OCI-LY1 (cell line): Measurements from ENCODE around the gene LTBP2.

Experiments
- CTCF ChIP-seq: fragments of 200-600 bp; sonication (generic), shearing (Covaris generic); IDR thresholded peaks from 2 replicates; pipeline ENCODE4 v1.5.1; 2017; ENCODE audit warnings: mild to moderate bottlenecking, antibody characterized with exemption, low read length, moderate library complexity, mixed read lengths
- EZH2 ChIP-seq: fragments of 200-600 bp; sonication (generic), shearing (Covaris generic); IDR thresholded peaks from 2 replicates; pipeline ENCODE4 v1.8.0; 2017; ENCODE audit warnings: borderline replicate concordance, mixed run types, mild to moderate bottlenecking, antibody characterized with exemption, low read length, moderate library complexity, mixed read lengths

GRCh38 chr14:74634964-74635363 is 22.9 kb upstream of the LTBP2 start:
- TF ChIP-seq CTCF (no peak), EZH2 (no peak)
